GM10248 (cell line): ENCODE data around the gene MEST.
"Not testable (repeated sequence)": the region's sequence is repeated elsewhere in the genome, so short reads cannot be mapped to it uniquely, and the experiment has no call there.

Experiments
- CTCF ChIA-PET: fragments of 300-600 bp; sonication (Branson Sonifier 250); formaldehyde crosslinking; extraction: SDS; loops from one replicate; lab custom pipeline; 2021; ENCODE audit warnings: antibody characterized with exemption; lab: Yijun Ruan, JAX
- POLR2A ChIA-PET: fragments of 350-650 bp; sonication (Branson Sonifier 250); formaldehyde crosslinking; extraction: SDS; loops from one replicate; lab custom pipeline; 2020; ENCODE audit warnings: antibody characterized with exemption; lab: Yijun Ruan, JAX
- DNase-seq: peaks from one replicate; pipeline ENCODE4 v3.0.0; 2012; ENCODE audit errors: extremely low spot score
- CTCF ChIP-seq: IDR thresholded peaks from 2 replicates; pipeline ENCODE4 v1.5.1; 2012; ENCODE audit warnings: mild to moderate bottlenecking, low read depth; ENCODE audit errors: extremely low read depth, missing control alignments, control extremely low read depth

The MEST gene

GRCh38 chr7:130491841-130492522 lies at the start of gene MEST:
Gene MEST, plus strand, starts transcription at chr7:130492085. Its CDS starts 229 bp downstream, at chr7:130492314.
- TF ChIP-seq CTCF, result no peak
- DNase-seq, result no peak
- ChIA-PET CTCF (no interaction called here), POLR2A (no interaction called here)

GRCh38 chr7:130442601-130443000 lies 49.3 kb upstream of the MEST start:
- ChIA-PET POLR2A (no interaction called here), CTCF (no interaction called here)
- DNase-seq, result no peak
- no peak for TF ChIP-seq CTCF

GRCh38 chr7:130444234-130444633 lies 47.7 kb upstream of the MEST start:
- ChIA-PET CTCF (interaction anchor here (1.3 kb wide), 1 partner anchor 115 kb away, joined by 3 read pairs; no protein-coding TSS in a partner anchor), POLR2A (no interaction called here)
- no peak for TF ChIP-seq CTCF
- DNase-seq, result no peak

- no peak for TF ChIP-seq CTCF
- no peak for DNase-seq
- ChIA-PET POLR2A (no interaction called here), CTCF (interaction anchor here (1.3 kb wide), 1 partner anchor 116 kb away, joined by 3 read pairs; no protein-coding TSS in a partner anchor)
These were observed 47.0 kb upstream of the MEST start for GRCh38 chr7:130444751-130445407.

- no peak for DNase-seq
- TF ChIP-seq CTCF, result no peak
- POLR2A ChIA-PET, result no interaction called here
- CTCF ChIA-PET, result interaction anchor here (1.0 to 1.4 kb wide), 3 partner anchors 8 to 22 kb away, joined by 3 read pairs; no protein-coding TSS in a partner anchor
These were observed 45.6 kb upstream of the MEST start for GRCh38 chr7:130446259-130446658.

- DNase-seq, POLR2A ChIA-PET: not testable (repeated sequence)
- CTCF ChIA-PET, result interaction anchor here (1.6 kb wide), 1 partner anchor 12 kb away, joined by 4 read pairs; no protein-coding TSS in a partner anchor
These were observed 40.5 kb upstream of the MEST start for GRCh38 chr7:130451344-130451743.

- no peak for TF ChIP-seq CTCF
- ChIA-PET POLR2A (no interaction called here), CTCF (interaction anchor here (0.9 to 1.6 kb wide), 4 partner anchors 10 to 31 kb away, joined by 3 to 4 read pairs (median 4); no protein-coding TSS in a partner anchor)
- no peak for DNase-seq
These were observed 38.9 kb upstream of the MEST start for GRCh38 chr7:130452951-130453350.
